ENCODE data around the gene PKP2. TPM values are rescaled to one million over a fixed set of nuclear protein-coding genes. Genes with fewer than 3 reads are reported as not detected.

Gene PKP2
- total and polyA plus RNA-seq, 2 donors (not counting 3 experiments of a cell fraction or from before 2014, with no cell fraction given) = 1.4 to 6.5 TPM

- dilution Hi-C loops (cut with MboI; ENCODE audit: extremely low pct_ligation_motif_present, low sequenced_read_pairs) = no loop called here
- no peak overlapping the region for H3K4me2 ChIP-seq (ENCODE audit: insufficient read depth, low read length)
Measured at GRCh38 chr12:32777159-32777558, 119.4 kb downstream of the PKP2 start.

More at GRCh38 chr12:32777159-32777558, 119.4 kb downstream of the PKP2 start:
- H3K79me2 ChIP-seq (ENCODE audit: control insufficient read depth, insufficient read depth, low read length) = no peaks in the 10 kb centered on the region
- BruUV-seq (replicated peaks) = no TSS peak
- intact Hi-C loops (cut with micrococcal nuclease) = no loop called here
- DNase-seq (ENCODE audit: low read depth, low spot score) (no peak), FAIRE-seq (no peak)
- ChIA-PET POLR2A (no interaction called here), CTCF (no interaction called here)
- no peak overlapping the region for H3K27ac ChIP-seq (ENCODE audit: insufficient read depth, low read depth, low read length)
- H3K4me3 ChIP-seq (replicated peaks in 1 of 3; ENCODE audit: insufficient read depth in 1 of 3, low read depth in 1 of 3, low read length in 3 of 3) = no peak overlapping the region
- H3K9ac ChIP-seq (replicated peaks; ENCODE audit: extremely low read depth, insufficient read depth, low read length) = no peak overlapping the region
- no peaks in the 10 kb centered on the region for H3K9me1 ChIP-seq (replicated peaks; ENCODE audit: control insufficient read depth, extremely low read depth, insufficient read depth, low read length)
- TF ChIP-seq FOS (IDR thresholded peaks at IDR 0.05; ENCODE audit: borderline replicate concordance, insufficient read depth, low read length) (no peak), MYC (IDR thresholded peaks at IDR 0.05; ENCODE audit: low read depth, low read length) (no peak), GATA2 (IDR thresholded peaks at IDR 0.05; ENCODE audit: insufficient read depth, insufficient read length, low read depth, low read length) (no peak), POLR2A (IDR thresholded peaks at IDR 0.05; ENCODE audit: low read depth, low read length) (no peak), EZH2 (IDR thresholded peaks at IDR 0.05; ENCODE audit: borderline replicate concordance, low read depth, low read length, severe bottlenecking) (no peak), JUN (IDR thresholded peaks at IDR 0.05; ENCODE audit: borderline replicate concordance, insufficient read depth, insufficient read length, low read depth) (no peak), POLR2AphosphoS5 (IDR thresholded peaks at IDR 0.05; ENCODE audit: insufficient read depth, low read depth, low read length) (no peak), MAX (IDR thresholded peaks at IDR 0.05; ENCODE audit: insufficient read depth, insufficient read length) (no peak), CTCF (IDR thresholded peaks at IDR 0.05; ENCODE audit: extremely low read depth in 1 of 2, insufficient read depth in 1 of 2, low read depth in 1 of 2, low read length in 2 of 2) (no peak)
- H2AFZ ChIP-seq (ENCODE audit: low read depth, low read length) = no peak overlapping the region
- no peaks in the 10 kb centered on the region for H3K4me1 ChIP-seq (ENCODE audit: control insufficient read depth, extremely low read depth, insufficient read depth, low read length)
- no peaks in the 10 kb centered on the region for H3K36me3 ChIP-seq (ENCODE audit: control insufficient read depth in 2 of 2, extremely low read depth in 1 of 2, insufficient read depth in 2 of 2, low read length in 2 of 2)
- no peaks in the 10 kb centered on the region for H3K9me3 ChIP-seq (replicated peaks; ENCODE audit: control insufficient read depth, insufficient read depth, low read length)
- peaks cover 26 to 32% of the 10 kb centered on the region in 2 experiments for H3K27me3 ChIP-seq (ENCODE audit: control insufficient read depth in 2 of 2, insufficient read depth in 2 of 2, low read length in 2 of 2)
- no peaks in the 10 kb centered on the region for H4K20me1 ChIP-seq (replicated peaks; ENCODE audit: control insufficient read depth, extremely low read depth, insufficient read depth, low read length)
